NCI-H345 (cell line): ENCODE data around the gene GBP3.
"Not testable (repeated sequence)": the region's sequence is repeated elsewhere in the genome, so short reads cannot be mapped to it uniquely, and the experiment has no call there.

ENCODE experiments used
- DNase-seq: peaks from one replicate; lab custom pipeline; 2025; lab: John Stamatoyannopoulos, UW

Gene GBP3

GRCh38 chr1:89022167-89022959, at the start of gene GBP3:
Gene GBP3 (minus strand): TSS chr1:89022866. CDS start chr1:89020721, 2,145 bp downstream.
- DNase-seq, result peak; percentile 65

GRCh38 chr1:89070509-89070908, 47.8 kb upstream of the GBP3 start:
- no peak for DNase-seq

GRCh38 chr1:89069951-89070350, 47.3 kb upstream of the GBP3 start:
- DNase-seq, result no peak

- no peak for DNase-seq
These were observed 45.6 kb upstream of the GBP3 start for GRCh38 chr1:89068291-89068690.

- DNase-seq, result no peak
These were observed 42.6 kb upstream of the GBP3 start, which contains the start of gene GBP1 for GRCh38 chr1:89065079-89065868. Gene GBP1 (minus strand): TSS chr1:89065208. CDS start chr1:89063234, 1,974 bp downstream.

GRCh38 chr1:89064632-89065031, 42.0 kb upstream of the GBP3 start:
- DNase-seq, result peak; percentile 11

GRCh38 chr1:89063094-89063493, 40.4 kb upstream of the GBP3 start:
- DNase-seq, result no peak

GRCh38 chr1:89060091-89060490, 37.4 kb upstream of the GBP3 start:
- DNase-seq, result no peak

- no peak for DNase-seq
These were observed 29.3 kb upstream of the GBP3 start for GRCh38 chr1:89051955-89052312.

- DNase-seq, result no peak
These were observed 28.8 kb upstream of the GBP3 start for GRCh38 chr1:89051300-89051954.

- DNase-seq, result no peak
These were observed 28.0 kb upstream of the GBP3 start for GRCh38 chr1:89050649-89051033.

- DNase-seq, result not testable (repeated sequence)
These were observed 27.4 kb upstream of the GBP3 start for GRCh38 chr1:89049901-89050648.

- not testable (repeated sequence) for DNase-seq
These were observed 26.5 kb upstream of the GBP3 start for GRCh38 chr1:89049187-89049586.

- DNase-seq, result no peak
These were observed 25.1 kb upstream of the GBP3 start for GRCh38 chr1:89047734-89048133.

GRCh38 chr1:89046318-89047183, 23.9 kb upstream of the GBP3 start:
- not testable (repeated sequence) for DNase-seq

GRCh38 chr1:89044970-89045721, 22.5 kb upstream of the GBP3 start:
- no peak for DNase-seq

- no peak for DNase-seq
These were observed 21.3 kb upstream of the GBP3 start for GRCh38 chr1:89043940-89044339.

GRCh38 chr1:89042491-89042890, 19.8 kb upstream of the GBP3 start:
- DNase-seq, result no peak

GRCh38 chr1:89041721-89042120, 19.1 kb upstream of the GBP3 start:
- DNase-seq, result no peak

GRCh38 chr1:89041119-89041641, 18.5 kb upstream of the GBP3 start:
- no peak for DNase-seq
